Activated CD8-positive, alpha-beta memory T cell treated with anti-CD3 and anti-CD28 coated beads, Interleukin-2, amount 50 U/mL, for 1 hour (primary cell): Measurements from ENCODE around the gene SNX20.

Source experiments
- DNase-seq: peaks from one replicate; pipeline ENCODE4 v3.0.0-alpha.2; 2020; ENCODE audit errors: extremely low read depth

The SNX20 gene

DNA sequence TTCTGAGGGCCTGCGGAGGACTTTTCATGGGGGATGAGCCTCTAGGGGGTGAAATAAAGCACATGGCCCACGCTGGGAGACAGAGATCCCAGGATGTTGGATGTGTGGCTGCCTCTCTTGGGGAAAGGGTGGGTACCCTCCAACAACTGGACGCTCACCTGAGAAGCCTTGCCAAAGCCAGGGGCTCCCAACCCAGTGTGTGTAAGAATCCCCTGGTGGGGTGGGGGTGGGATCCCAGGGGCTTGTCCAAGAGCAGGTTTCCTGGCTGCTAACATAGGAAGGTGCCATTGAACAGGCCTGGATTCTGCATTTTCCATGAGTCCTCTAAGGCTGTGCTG is 587 bp downstream of the SNX20 start:
- no peak for DNase-seq

DNA sequence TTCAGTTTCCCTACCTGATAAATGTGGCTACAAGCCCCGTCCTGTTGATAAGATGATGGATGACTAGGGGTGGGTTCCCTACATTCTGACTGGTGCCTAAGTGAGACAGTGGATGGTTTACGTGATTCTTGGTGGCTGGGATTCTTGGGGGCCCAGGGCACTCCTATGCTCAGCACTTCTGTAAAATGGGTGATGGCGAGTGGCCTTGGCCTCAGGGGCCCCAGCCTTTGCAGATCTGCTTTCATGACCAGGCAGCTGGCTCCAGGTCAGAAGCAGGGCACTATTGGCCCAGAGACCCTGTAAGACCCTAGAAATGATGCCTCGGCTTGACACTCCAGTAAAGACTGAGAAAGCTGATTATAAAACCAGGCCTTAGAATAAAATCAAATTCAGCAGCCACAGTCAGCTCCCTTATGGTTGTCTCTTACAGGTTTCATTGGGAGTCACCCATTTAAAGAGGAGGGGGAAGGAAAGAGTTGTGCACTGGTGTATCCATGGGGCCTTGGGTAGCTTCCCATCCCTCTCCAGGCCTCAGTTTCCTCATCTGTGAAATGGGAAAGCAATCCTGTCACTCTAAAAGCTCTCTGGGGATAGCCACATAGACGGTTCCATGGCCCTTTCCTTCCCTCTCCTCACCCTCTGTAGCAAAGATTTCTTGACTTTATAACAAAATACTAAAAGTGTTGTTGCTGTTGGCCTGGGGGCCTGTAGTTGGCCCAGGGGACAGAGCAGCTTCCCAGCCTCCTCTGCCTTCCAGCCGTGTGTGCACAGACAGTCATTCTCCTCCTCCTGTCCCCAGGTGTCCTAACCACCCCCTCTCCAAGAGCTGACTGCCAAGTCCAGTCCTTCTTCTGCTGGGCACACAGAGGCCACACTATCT is 1.2 kb downstream of the SNX20 start:
- no peak for DNase-seq

DNA sequence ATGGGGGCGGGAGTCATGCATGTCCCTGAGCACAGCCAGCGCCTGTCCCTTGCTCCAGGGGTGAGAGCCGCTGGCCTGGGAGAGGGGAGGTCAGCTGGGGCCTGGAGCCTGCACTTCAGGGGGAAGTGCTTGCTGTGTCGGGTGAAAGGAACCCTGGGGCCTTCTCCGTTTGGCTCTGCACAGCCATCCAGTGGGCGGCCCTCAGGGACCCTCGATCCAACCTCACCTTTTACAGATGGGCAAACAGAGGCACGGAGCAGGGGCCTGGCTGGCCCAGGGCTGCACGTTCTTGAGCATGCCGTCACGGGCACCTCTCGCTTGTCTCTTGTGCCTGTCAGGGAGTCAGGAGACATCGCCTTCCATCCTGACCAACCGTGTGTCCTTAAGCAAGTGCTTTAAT is 1.8 kb downstream of the SNX20 start:
- DNase-seq, result no peak

DNA sequence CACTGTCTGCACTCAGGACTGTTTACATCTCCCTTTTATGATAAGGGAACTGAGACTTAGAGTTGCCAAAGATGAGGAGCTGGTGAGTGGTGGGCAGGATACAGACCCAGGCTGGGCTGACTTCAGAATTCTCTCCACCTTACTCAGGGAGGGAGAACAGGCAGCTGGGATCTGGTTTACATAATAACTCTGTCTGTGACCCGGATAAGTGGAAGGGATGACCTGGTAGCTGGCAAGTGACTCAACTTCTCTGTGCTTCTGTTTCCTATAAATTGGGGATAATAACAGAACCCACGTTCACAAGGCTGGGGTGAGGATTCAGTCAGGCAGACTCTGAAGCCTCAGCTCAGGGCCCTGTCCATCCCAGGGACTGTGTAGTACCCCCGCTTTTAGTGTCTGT is 2.6 kb downstream of the SNX20 start:
- no peak for DNase-seq

DNA sequence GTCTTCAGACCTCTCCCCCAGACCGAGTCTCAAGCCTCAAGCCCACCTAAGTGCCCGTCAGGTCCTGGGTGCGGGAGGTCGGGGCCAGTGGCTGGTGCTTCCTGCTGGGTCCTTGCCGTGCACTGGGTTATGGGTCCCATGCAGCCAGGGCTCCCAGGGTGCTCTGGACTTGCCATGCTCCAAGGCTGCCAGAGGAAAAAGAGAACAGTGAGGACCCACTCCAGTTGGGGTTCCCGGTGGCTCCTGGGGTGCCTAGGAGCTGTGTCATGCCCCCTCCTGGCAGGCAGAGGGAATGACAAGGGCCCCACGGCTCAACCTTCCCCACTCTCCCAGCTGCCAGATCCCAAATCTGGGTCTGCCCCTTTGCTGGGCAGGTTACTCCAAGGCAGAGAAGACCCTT is 3.8 kb downstream of the SNX20 start:
- DNase-seq, result no peak

DNA sequence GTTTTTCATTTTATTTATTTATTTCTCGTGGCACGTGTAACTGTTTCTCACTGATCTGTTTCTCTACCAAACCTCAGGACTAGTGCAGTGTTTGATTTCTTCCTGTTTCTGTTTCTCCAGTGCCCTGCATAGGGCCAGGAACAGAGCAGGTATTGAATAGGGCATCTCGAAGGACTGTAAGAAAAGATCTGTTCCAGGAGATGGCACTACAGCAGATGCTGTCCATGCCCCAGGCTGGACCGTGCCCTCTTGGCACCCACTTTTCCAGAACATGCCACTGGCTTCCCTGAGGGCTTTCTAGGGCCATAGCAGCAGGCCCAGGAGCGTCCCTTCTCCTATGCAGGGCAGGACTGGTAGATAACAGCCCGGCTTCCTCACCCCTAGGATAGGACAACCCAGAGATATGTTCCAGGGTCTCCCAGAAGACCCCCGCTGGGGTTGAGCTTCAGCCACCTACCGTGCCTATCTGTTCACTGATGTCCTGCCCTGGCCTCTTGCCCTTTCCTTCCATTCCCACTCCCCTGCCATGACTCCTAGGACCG is 4.4 kb downstream of the SNX20 start:
- DNase-seq, result no peak

DNA sequence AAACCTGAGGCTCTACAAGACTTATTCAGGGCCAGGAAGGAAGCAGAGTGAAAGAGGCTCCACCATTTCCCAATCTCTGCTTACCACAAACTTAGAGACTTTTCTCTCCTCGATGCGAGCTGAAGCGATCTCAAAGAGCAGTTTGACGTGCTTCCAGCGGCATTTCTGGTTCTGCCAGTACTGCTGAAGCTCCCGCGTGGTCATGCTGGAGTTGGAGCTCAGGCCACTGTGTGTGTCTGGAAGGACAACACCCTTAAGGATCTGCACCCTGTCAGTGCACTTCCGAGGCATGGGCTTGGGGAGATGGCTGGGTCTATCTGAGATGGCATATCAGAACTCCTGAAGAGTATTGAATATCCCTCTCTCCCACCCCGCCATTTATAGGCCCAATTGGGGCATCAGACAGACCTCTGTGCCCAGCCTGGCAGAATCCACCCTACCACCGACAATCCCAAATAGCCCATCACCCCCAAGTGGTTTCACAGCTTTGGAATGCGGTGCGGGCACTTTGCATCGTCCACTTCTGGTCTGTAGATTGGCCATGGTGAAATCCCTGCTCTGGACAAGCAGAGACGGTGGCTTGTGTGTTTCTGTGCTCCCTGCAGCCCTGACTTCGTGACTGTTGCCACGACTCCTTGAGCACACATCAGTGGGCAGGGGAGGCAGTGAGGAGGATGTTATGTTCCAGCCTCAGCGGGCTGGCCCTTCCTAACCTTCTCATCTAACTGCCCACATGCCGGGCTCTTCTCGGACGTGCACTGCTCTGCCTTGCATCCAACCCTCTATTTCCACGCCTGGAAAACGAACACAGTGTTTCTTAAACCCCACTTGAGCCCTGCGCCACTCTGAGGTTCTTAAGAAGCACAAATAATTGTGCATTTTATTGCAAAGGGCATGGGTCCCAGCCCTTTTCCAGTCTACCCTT is 5.2 kb downstream of the SNX20 start:
- no peak for DNase-seq

DNA sequence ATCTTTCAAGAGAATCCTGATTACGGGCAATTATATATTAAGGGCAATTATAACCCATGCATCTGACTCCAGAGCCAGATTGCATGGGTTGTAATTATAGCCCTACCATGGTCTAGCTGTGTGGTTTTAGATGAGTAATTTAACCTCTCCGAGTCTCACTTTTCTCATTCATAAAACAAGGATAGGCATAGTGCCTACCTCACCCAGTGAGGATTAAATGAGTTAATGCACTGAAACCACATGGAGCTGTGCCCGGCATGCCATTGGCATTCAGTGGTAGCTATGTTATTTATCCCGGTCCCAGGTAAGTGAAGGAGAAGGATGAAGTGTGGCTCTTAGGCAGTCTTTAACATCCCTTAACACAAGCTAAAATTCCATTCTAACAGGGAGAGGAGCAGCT is 6.3 kb downstream of the SNX20 start:
- no peak for DNase-seq

DNA sequence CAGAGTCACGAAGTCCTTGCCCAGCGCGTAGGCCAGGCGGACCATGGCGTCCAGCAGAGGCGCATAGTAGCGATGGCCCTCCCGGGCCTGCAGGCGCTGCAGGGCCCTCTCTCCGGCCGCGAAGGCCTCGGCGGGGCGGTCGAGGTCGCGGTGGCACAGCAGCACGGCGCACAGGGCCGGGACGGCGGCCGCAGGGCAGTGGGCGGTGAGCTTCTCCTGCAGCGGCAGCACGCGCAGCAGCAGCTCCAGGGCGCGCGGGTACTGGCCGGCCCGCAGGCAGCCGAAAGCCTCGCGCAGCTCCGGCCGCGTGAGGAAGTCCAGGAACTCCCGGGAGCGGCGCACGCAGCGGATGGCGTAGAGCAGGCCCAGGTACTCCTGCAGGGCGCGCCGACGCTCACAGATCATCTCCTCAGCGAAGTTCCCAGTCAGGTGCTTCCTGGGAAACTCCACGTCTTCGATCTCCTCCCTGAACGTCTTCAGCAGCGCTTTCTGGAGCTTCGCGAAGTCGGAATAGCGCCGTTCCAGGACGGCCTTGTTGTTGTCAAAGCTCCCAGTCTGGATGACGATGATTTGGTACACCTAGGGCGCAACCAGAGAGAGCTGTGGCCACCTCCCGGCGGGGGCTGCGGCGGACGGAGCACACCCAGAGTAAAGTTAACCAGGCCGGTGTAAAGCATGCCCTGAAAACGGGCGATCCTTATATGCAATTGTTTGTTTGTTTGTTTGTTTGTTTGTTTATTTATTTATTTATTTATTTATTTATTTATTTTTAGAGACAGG is 7.4 kb downstream of the SNX20 start:
- DNase-seq, result no peak

DNA sequence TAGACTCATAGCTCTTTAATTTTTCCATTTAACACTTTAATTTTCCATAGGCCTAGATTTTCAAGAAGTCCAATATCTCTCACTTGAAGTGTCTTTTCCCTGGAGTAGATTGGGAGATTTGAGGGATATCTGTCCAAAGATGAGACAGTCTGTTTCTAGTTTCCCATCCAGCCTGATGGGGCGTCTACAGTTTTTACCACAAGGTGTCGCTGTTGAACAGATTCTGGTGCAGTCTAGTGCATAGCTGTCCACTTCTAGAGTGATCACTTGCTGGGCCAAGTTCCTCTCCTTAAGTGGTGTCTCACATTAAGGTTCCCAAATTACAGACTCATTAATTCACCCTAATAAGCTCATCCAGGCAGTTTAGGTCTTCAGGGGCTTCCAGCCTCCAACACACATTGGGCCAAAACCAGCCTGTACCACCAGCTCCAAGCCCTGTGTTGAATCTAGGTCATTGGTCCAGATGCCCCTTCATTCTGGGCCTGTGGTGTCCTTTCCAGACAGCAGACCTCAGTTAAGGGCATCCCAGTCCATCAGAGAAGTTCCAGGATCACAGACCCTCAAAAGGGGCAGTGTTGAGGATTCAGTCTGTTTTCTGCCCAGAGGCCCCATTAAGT is 9.4 kb downstream of the SNX20 start:
- no peak for DNase-seq

DNA sequence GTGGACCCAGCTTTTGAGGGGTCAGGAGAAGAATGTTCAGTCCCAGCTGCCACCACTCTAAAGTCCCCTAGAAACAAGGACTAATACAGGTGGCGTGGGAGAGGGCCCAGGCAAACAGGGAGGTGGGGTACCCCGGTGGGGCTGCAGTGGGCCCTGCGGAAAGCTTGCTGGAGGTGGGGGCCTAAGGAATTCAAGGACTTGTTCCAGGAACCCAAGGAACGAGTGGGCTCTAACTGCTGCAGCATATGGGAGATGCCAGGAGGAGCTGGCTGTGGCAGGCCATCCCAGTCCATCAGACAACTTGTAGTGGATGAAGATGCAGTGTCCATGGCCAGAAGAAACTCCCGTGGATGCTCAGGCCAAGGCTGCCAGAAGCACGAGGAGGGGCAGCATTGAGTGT is 10.6 kb downstream of the SNX20 start:
- no peak for DNase-seq

DNA sequence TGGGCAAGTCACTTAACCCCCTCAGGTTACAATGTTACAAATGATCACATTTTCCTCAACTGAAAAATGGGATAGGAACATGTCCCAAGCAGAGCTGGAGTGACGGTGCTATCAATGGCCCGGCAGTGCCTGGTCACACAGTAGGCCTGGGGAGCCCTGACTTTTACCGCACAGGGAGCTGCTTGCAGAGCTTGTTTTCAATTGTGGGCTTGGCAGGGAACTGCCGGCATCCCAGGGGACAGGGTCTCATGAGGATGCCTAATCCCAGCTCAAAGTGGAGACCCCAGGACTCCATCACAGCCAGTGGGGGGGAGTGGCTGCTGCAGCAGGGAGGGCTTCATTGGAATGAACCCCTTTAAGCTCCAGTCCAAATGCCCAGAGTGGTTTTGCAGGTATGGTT is 11.4 kb downstream of the SNX20 start:
- no peak for DNase-seq

DNA sequence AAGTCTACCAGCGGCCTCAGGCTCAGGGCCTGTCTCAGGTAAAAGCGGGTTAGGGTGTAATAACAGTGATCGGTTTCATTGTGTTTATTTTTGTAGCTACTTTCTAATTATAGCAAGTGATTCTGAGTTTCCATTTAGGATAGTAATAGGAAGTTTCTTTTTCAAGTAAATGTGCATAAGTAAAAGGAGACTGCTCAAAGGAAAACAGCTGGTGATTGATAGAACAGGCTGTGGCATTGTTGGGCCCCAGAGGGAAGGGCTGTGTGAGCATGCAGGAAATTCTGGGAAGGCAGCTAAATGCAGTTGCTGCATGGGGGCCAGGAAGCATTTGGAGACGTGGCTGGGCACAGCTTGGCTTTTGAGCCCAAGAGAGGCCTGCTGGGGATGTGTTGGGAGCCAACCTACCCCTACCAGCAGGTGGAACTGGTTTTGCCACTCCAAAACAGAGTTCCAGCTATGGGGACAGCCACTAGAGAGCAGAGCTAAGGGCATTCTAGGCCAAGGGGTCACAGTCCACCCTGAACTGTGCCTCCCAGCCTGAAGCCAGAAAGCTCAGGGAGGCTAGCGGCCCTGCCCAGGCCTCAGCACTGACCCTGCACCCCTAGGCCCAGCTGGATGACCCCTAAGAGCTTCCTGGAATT is 12.6 kb downstream of the SNX20 start:
- no peak for DNase-seq

DNA sequence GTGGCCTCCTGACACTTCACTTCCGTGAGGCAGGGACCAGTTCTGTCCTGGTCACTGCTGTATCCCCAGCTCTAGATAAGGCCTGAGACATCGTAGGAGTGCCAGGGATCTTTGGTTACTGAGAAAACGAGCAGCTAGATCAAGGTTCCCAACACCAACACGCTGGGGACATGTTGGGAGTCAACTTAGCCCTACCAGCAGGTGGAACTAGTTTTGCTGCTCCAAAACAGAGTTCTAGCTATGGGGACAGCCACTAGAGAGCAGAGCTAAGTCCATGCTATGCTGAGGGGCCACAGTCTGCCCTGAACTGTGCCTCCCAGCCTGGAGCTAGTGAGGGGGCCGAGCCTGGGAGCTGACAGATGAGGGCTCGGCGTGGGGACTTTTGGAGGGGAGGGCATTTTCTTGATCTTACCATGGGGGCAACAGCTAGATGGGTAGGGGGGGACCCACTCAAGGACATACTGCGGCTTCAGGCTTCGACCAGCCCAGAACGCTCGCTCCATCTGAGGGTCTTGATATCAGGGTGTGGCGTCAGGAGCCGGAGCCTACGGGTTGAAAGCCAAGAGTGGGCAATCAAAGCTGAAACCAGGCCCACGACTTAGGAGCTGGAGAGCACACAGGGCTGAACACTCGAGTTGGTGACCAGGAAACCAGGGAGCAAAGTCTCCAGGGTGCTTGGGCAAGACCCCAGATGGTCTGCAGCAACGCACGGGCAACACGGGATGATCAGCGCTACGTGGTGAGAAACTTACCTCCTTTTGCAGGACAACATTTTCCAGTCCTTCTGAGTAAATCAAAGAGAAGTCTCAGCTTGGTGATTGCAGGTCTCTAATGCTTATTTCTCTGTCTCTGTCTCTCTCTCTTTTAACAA is 13.4 kb downstream of the SNX20 start:
- DNase-seq, result no peak

DNA sequence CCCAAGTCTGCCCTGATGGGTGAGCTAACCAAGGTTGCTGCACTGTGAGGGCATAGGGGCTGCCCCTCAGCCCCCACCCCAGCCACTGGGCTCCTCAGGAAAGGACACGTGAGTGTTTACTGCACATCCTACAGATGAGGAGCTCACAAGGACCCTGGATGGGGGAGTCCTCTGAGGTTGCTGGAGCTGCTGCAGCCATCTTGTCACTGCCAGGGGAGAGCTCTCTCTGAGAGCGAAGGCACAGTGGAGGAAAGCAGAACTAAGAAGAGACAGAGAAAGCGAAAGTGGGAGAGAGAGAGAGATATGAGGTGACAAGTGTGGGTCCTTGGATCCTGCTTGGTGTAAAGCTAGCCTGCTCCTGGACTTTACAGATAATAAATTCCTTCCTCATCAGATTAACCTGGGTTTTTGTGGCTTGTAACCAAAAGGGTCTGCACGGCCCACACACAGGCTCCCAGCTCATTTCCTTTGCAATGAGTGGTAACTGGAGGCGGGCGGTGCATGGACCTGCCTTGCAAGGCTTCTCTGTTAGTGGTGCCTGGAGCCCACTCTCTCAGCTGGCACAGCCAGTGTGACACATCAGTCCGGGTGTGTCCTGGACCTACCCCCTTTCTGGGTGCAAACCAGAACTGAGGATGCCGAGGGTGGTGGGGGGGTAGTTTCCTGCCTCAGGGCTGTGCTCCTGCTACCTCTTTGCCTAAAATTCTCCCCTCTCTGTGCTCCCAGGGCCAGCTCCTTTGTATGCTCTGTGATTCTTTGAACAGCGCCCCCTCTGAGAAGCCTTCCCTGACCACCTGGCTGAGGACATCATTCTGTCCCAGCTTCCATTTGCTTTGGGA is 14.2 kb downstream of the SNX20 start:
- DNase-seq, result no peak

DNA sequence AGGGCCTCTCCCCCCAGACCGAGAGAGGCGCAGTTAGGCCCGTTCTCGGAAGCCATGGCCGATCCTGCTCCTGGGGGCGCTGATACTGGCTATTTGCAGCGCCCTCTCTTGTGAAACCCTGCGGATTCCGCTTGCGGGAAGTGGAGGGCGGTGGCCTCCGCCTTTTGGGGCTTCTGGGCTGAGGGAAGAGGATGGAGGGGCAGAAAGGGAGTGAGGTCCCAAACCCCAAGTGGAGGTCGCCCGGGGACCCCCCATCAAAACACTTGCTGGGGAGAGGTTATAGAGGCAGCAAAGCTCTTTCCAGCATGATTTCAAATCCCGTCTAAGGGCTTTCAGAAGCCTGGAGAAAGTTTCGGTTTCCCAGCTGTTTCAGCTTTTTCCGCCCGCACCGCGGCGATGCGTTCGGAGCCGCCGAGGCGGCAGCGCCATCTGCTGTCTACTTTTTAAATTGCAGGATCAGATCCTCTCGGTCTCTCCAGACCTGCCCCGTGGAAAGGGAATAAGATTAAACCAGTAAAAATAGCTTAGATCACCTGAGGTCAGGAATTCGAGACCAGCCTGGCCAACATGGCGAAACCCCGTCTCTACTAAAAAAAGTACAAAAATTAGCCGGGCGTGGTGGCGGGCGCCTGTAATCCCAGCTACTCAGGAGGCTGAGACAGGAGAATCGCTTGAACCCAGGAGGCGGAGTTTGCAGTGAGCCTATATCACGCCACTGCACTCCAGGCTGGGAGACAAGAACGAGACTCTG is 15.8 kb downstream of the SNX20 start:
- DNase-seq, result no peak

DNA sequence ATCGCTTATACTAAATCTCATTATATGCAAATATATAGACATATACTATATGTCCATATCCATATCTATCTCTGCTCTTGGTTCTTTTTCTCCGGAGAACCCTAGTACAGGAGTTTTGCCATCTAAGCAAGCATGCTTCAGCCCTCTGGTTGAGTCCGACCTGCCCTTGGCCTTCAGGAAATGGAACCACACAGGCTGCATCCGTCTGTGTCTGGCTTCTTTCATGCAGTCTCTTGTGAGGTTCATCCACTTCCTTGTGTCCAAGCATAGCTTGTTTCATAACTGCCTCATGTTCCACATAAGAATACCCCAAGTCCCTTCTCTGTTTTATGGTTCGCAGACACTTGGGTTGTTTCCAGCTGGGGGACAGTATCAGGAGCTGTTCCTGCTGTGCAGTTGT is 16.8 kb downstream of the SNX20 start:
- no peak for DNase-seq

DNA sequence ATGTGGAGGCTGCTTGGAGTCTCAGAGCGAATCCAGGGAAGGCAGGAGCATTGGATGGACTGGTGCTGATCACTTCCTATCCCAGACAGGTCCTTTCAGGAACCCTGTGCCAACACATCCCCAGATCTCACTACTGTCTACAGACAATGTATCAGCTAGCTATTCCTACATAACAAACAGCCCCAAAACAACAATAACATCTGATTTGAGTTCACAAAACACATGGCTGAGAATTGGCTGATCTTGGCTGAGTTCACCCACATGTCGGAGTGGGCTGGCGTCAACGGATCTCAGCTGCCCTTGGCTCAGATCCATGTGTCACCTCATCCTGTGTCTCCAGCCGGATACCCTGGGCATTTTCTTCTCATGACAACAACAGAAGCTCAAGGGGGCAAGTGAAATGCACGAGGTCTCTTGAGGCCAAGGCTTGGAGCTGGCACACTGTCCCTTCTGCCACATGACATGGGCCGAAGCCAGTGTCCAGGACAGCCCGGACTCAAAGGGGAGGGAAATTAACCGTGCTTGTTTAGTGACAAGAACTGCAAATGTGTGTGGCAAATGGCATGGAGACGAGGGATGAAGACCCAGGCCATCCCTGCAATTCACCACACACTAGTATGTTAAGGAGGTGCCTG is 18.7 kb downstream of the SNX20 start:
- DNase-seq, result no peak
